Epithelial cell of esophagus (primary cell): ENCODE measurements around the gene YAF2.
"Not testable (repeated sequence)": the region's sequence is repeated elsewhere in the genome, so short reads cannot be mapped to it uniquely, and the experiment has no call there.

Experiments
- DNase-seq: peaks from one replicate; pipeline ENCODE4 v3.0.0; 2010; ENCODE audit warnings: low read depth
- H3K4me3 ChIP-seq: 2 replicates; pipeline ENCODE4 v1.5.1; 2011; ENCODE audit warnings: mild to moderate bottlenecking, low read length, control low read depth
- TF ChIP-seq, protein P1 (sequence below): IDR thresholded peaks from 2 replicates; pipeline ENCODE4 v1.5.1; 2011; ENCODE audit warnings: low read depth, mild to moderate bottlenecking, low read length, control low read depth, inconsistent platforms; ENCODE audit not compliant: insufficient read depth; ENCODE audit errors: missing control alignments

YAF2 gene

DNA sequence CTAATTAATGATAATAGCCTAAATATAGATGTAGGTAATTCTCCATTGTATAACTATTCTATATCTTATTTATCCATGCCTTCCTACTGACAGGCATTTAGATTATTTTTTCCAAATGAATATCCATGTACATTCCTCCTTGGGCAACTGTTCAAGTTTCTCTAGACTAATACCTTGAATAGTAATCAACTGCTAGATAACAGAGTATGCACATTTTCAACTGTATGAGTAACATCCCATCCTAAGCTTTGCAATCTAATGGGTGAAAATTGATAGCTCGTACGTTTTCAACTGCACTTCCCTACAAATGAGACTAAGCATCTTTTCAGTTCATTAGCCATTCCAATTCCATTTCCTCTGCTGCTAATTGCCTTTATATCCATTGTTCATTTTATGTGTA, 37.0 kb downstream of the YAF2 start:
- DNase-seq: no peak
- H3K4me3 ChIP-seq: no peak overlapping the region
- TF ChIP-seq, protein P1, sequence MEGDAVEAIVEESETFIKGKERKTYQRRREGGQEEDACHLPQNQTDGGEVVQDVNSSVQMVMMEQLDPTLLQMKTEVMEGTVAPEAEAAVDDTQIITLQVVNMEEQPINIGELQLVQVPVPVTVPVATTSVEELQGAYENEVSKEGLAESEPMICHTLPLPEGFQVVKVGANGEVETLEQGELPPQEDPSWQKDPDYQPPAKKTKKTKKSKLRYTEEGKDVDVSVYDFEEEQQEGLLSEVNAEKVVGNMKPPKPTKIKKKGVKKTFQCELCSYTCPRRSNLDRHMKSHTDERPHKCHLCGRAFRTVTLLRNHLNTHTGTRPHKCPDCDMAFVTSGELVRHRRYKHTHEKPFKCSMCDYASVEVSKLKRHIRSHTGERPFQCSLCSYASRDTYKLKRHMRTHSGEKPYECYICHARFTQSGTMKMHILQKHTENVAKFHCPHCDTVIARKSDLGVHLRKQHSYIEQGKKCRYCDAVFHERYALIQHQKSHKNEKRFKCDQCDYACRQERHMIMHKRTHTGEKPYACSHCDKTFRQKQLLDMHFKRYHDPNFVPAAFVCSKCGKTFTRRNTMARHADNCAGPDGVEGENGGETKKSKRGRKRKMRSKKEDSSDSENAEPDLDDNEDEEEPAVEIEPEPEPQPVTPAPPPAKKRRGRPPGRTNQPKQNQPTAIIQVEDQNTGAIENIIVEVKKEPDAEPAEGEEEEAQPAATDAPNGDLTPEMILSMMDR: no peak

DNA sequence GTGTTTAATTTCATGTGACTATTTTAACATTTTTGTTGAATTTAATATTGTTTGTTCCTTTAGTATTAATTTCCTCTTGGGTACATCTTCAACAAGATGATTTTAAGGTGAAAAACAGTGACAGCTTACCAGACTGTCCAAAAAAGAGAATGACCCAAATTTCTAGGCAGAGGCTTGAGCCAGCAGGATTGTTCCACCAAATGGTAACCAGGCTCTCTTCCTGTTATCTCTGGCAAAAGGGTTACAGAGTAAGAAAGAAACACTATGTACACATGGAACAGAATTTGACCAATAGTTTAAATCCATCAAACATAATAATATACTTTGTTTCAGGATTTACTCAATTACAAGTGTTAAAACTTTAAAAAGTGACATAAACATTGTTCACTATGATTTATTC, 39.0 kb downstream of the YAF2 start:
- no peak for DNase-seq
- TF ChIP-seq, protein P1: no peak
- H3K4me3 ChIP-seq: no peak overlapping the region

DNA sequence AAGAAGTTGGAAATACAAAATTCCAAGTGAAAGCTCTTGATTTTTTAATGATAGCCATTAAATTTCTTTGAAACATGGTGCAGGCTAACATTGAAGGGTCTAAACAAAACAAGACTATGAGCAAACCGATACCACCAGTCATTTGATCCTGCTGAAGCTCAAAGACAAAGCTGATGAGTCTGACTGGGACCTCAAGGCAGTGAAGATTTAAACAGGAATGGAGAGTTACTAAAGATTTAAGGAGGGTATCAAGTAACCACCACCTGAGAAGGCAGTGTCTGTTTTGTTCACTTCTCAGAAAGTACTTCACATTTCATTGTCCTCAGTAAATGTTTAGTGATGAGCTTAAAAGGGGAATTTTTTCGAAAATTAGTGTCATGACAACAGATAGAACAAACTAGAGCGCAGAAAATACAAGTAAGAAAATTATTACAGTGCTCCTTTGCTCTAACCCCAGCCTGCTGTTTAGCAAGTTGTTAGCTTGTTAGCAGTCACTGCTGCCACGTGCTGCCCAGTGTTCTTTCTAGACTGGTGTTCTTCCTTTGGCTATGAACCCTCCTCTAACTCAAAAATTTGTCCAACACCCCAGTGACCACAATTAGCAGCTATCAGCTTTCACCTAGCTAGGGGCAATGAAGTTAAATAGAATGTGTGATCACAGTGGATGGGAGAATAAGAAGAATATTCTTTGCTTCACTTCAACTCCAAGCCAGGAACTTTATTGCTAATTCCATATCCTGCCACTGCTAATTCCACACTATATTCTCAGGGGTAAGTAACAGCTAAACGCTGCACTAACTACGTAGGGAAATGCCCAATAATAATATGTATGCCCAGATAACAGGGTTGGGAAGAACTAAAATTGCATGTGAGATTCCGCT, 41.1 kb downstream of the YAF2 start:
- TF ChIP-seq, protein P1: no peak
- no peak overlapping the region for H3K4me3 ChIP-seq
- DNase-seq: no peak

DNA sequence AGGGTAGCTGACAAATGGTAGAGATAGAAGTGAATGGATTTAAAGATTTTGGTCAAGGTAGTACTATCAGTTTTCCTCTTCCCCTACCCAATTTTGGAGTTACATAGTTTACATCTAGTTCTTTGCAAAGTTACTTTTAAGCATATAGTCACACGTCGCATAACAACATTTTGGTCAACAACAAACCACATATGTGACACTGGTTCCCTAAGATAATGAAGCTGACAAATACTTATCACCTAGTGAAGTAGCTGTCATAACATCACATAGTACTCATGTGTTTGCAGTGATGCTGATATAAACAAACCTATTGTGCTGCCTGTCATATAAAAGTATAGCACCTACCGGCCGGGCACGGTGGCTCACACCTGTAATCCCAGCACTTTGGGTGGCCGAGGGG, 45.4 kb downstream of the YAF2 start:
- TF ChIP-seq, protein P1: no peak
- DNase-seq: no peak
- H3K4me3 ChIP-seq: no peak overlapping the region

DNA sequence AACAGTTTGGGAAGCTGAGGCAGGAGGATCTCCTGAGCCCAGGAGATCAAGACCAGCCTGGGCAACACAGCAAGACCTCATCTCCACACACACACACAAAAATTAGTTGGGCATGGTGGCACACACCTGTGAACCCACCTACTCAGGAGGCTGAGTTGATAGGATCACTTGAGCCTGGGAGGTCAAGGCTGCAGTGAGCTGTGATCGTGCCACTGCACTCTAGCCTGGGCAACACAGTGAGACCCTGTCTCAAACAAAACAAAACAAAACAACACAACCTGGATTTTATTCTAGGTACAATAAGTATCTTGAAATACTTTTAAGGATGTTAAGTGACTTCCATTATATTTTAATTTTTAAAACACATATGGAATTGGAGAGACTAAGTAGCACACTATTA, 45.8 kb downstream of the YAF2 start:
- no peak overlapping the region for H3K4me3 ChIP-seq
- no peak for DNase-seq
- TF ChIP-seq, protein P1: no peak

DNA sequence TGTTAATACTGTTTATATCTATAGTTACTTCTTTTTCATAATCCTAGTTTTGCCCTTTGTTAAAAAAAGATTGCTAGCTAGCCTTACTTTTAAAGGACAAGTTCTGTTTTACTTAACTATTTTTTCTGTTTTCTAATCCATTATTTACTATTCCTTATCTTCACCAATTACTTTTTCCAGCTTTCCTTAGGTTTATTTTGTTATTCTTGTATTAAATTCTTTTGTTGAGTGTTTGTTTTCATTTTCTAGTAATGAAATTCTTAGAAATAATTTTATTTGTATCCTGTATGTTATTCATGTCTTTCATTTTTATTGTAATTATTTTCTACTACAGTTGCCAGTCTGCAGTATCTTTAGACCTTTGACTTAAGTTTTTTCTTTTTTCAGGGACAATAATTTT, 47.7 kb downstream of the YAF2 start:
- no peak overlapping the region for H3K4me3 ChIP-seq
- TF ChIP-seq, protein P1: no peak

DNA sequence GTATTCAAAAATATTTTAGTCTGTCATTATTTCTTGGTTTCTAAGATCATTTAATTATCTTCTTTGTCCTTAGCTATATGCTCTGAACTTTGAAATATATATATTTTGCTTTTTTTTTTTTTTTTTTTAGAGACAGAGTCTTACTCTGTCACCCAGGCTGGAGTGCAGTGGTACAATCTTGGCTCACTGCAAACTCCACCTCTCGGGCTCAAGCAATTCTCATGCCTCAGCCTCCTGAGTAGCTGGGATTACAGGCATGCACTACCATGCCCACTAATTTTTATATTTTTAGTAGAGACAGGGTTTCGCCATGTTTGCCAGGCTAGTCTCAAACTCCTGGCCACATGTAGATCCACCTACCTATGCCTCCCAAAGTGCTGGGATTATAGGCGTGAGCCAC, 49.8 kb downstream of the YAF2 start:
- H3K4me3 ChIP-seq, DNase-seq: not testable (repeated sequence)

More for the DNA sequence above, 47.7 kb downstream of the YAF2 start:
- DNase-seq: no peak
